RWPE2 (cell line): Measurements from ENCODE around the gene LONP1.

ENCODE experiments used
- ATAC-seq: fragments of 200-7000 bp; cut with Tn5 transposase; 3 replicates; pipeline ENCODE4 v1.9.1; 2021; ENCODE audit warnings: low read depth
- DNase-seq: peaks from one replicate; pipeline ENCODE4 v3.0.0-alpha.2; 2020; ENCODE audit warnings: low spot score
- H3K27ac ChIP-seq: fragments of 450-650 bp; 2 replicates; pipeline ENCODE4 v1.5.1; 2017; ENCODE audit warnings: mild to moderate bottlenecking; ENCODE audit not compliant: poor library complexity, severe bottlenecking
- H3K27me3 ChIP-seq: fragments of 250-450 bp; sonication (Bioruptor Pico); 2 replicates; pipeline ENCODE4 v1.5.1; 2021; ENCODE audit warnings: mild to moderate bottlenecking, moderate library complexity; ENCODE audit not compliant: insufficient read depth, poor library complexity, severe bottlenecking
- H3K36me3 ChIP-seq: fragments of 250-450 bp; sonication (Bioruptor Pico); 2 replicates; pipeline ENCODE4 v1.5.1; 2020; ENCODE audit warnings: low read depth, mild to moderate bottlenecking, moderate library complexity
- H3K4me1 ChIP-seq: fragments of 250-450 bp; sonication (Bioruptor Pico); 2 replicates; pipeline ENCODE4 v1.5.1; 2021; ENCODE audit warnings: mild to moderate bottlenecking, moderate library complexity; ENCODE audit not compliant: insufficient read depth, poor library complexity, severe bottlenecking
- H3K4me3 ChIP-seq: fragments of 250-450 bp; sonication (Bioruptor Pico); 2 replicates; pipeline ENCODE4 v1.5.1; 2021; ENCODE audit warnings: mild to moderate bottlenecking, moderate library complexity; ENCODE audit not compliant: severe bottlenecking
- H3K9me3 ChIP-seq: fragments of 250-450 bp; sonication (Bioruptor Pico); 2 replicates; pipeline ENCODE4 v1.5.1; 2021; ENCODE audit warnings: mild to moderate bottlenecking, moderate library complexity; ENCODE audit not compliant: severe bottlenecking
- TF ChIP-seq, protein P1 (sequence below): fragments of 450-650 bp; IDR thresholded peaks from one replicate; pipeline ENCODE4 v1.5.1; 2017; ENCODE audit warnings: mild to moderate bottlenecking, moderate library complexity; ENCODE audit not compliant: poor library complexity, severe bottlenecking

LONP1 gene

GRCh38 chr19:5676772-5677105, 43.2 kb downstream of the LONP1 start:
- no peak overlapping the region for H3K27ac ChIP-seq
- no peaks in the 10 kb centered on the region for H3K9me3 ChIP-seq
- no peak for ATAC-seq
- H3K36me3 ChIP-seq = no peaks in the 10 kb centered on the region
- no peaks in the 10 kb centered on the region for H3K4me1 ChIP-seq
- no peak for DNase-seq
- TF ChIP-seq, protein P1, sequence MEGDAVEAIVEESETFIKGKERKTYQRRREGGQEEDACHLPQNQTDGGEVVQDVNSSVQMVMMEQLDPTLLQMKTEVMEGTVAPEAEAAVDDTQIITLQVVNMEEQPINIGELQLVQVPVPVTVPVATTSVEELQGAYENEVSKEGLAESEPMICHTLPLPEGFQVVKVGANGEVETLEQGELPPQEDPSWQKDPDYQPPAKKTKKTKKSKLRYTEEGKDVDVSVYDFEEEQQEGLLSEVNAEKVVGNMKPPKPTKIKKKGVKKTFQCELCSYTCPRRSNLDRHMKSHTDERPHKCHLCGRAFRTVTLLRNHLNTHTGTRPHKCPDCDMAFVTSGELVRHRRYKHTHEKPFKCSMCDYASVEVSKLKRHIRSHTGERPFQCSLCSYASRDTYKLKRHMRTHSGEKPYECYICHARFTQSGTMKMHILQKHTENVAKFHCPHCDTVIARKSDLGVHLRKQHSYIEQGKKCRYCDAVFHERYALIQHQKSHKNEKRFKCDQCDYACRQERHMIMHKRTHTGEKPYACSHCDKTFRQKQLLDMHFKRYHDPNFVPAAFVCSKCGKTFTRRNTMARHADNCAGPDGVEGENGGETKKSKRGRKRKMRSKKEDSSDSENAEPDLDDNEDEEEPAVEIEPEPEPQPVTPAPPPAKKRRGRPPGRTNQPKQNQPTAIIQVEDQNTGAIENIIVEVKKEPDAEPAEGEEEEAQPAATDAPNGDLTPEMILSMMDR = no peak
- no peak overlapping the region for H3K4me3 ChIP-seq
- H3K27me3 ChIP-seq = no peaks in the 10 kb centered on the region

DNA sequence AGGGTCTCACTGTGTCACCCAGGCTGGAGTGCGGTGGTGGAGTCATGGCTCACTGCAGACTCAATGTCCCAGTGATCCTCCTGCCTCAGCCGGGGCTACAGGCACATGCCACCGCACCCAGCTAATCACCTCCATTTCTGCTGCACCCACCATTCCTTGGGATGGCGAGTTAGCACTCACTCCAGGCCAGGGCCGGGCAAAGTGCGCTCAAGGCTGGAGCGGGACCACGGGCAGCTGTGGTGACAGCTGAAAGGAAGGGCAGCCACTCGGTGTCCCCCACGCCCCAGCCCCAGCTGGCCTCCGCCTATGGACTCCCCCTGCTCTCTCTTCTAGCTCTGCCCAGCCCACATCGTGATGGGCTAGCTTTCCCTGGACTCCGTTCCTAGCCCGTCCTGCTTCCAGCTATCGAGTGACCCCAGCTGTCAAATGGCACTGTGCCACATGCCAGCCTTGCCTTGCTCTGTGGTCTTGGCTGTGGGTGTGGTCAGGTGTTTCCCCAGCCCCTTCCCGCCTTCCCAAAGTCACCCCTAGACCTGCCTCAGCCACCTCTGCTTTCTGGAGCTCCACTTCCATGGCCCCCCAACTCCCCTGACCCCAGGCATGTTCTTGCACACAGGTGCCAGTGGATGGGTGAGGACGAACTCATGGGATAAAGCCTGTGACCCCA, 43.7 kb downstream of the LONP1 start:
- Histone ChIP-seq H3K4me1 (no peaks in the 10 kb centered on the region), H3K4me3 (no peak overlapping the region), H3K36me3 (no peaks in the 10 kb centered on the region), H3K27ac (no peak overlapping the region), H3K27me3 (no peaks in the 10 kb centered on the region), H3K9me3 (no peaks in the 10 kb centered on the region)
- no peak for DNase-seq
- no peak for ATAC-seq
- TF ChIP-seq, protein P1 = no peak

GRCh38 chr19:5674714-5675113, 45.2 kb downstream of the LONP1 start:
- H3K27me3 ChIP-seq = no peaks in the 10 kb centered on the region
- DNase-seq (no peak), ATAC-seq (no peak)
- no peaks in the 10 kb centered on the region for H3K9me3 ChIP-seq
- no peaks in the 10 kb centered on the region for H3K36me3 ChIP-seq
- H3K4me3 ChIP-seq = no peak overlapping the region
- H3K4me1 ChIP-seq = no peaks in the 10 kb centered on the region
- H3K27ac ChIP-seq = no peak overlapping the region
- TF ChIP-seq, protein P1 = no peak

GRCh38 chr19:5673752-5674151, 46.2 kb downstream of the LONP1 start:
- DNase-seq (no peak), ATAC-seq (no peak)
- Histone ChIP-seq H3K27me3 (no peaks in the 10 kb centered on the region), H3K4me3 (no peak overlapping the region), H3K4me1 (no peaks in the 10 kb centered on the region), H3K27ac (no peak overlapping the region), H3K36me3 (peaks cover 8% of the 10 kb centered on the region; the same call in 1 of the 2 replicates), H3K9me3 (no peaks in the 10 kb centered on the region)
- TF ChIP-seq, protein P1 = no peak

DNA sequence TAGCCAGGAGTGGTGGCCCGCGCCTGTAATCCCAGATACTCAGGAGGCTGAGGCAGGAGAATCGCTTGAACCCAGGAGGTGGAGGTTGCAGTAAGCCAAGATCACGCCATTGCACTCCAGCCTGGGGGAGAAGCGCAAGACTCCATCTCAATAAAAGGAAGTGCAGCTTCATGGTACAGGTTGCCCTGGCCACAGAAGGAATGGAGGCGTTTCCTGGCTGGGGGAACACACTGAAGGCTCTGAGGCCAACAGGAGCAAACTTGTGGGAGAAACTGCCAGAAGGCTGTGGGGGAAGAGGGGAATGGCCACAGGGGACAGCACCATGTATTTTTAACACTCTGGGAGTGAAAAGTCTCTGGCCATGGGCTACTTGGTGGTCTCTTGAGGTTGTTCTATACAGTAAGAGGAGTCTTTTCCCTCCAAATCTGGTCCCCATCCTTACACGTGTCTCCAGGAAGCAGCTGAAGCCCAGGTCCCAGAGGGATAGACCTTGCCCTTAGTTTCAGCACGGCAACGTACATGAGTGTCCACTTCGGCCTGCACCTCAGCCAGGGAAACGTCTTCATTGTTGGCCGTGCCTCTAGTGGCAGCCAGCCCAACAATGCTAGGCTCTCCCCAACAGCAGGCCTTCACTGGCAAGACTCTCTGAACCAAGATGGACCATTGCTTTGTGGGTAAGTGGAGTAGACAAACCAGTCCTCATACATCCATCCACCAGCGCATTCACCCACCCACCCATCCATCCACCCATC, 47.1 kb downstream of the LONP1 start:
- no peak for ATAC-seq
- Histone ChIP-seq H3K27me3 (no peaks in the 10 kb centered on the region), H3K4me3 (no peak overlapping the region), H3K36me3 (peaks cover 12% of the 10 kb centered on the region), H3K9me3 (no peaks in the 10 kb centered on the region), H3K27ac (no peak overlapping the region), H3K4me1 (no peaks in the 10 kb centered on the region)
- TF ChIP-seq, protein P1 = no peak
- no peak for DNase-seq
